HepG2 (cell line): Measurements from ENCODE around the gene ANKLE1. TPM values are rescaled to one million over a fixed set of nuclear protein-coding genes. Genes with fewer than 3 reads are reported as not detected.

Source experiments
- BHLHE40 ChIP-seq: IDR thresholded peaks from 2 replicates; pipeline ENCODE4 v1.6.1; 2011; ENCODE audit warnings: low read length, improper control_type of control experiment
- KDM5B ChIP-seq: sonication (generic); formaldehyde crosslinking; IDR thresholded peaks from 2 replicates; pipeline ENCODE4 v1.4.0; 2020; ENCODE audit warnings: missing genetic modification reagents, mild to moderate bottlenecking, borderline replicate concordance
- PPARG ChIP-seq: conservative IDR thresholded peaks from 2 replicates; pipeline ENCODE4 v1.6.1; 2016; ENCODE audit warnings: missing biosample characterization, missing genetic modification reagents
- RXRB ChIP-seq: IDR thresholded peaks from 2 replicates; pipeline ENCODE4 v1.6.1; 2016; ENCODE audit warnings: borderline replicate concordance, missing genetic modification reagents, missing compliant biosample characterization
- SP5 ChIP-seq: IDR thresholded peaks from 2 replicates; pipeline ENCODE4 v1.6.1; 2016; ENCODE audit warnings: low read depth, borderline replicate concordance
- ZBTB7A ChIP-seq: sonication (generic); formaldehyde crosslinking; IDR thresholded peaks from 2 replicates; pipeline ENCODE4 v1.8.0; 2022; ENCODE audit warnings: mild to moderate bottlenecking, missing genetic modification reagents
- ZFP36 ChIP-seq: fragments of 150-350 bp; IDR thresholded peaks from 2 replicates; pipeline ENCODE4 v1.6.1; 2018; ENCODE audit warnings: borderline replicate concordance, low read length, low read depth; ENCODE audit not compliant: partially characterized antibody
- ZNF292 ChIP-seq: sonication (generic); formaldehyde crosslinking; IDR thresholded peaks from 2 replicates; pipeline ENCODE4 v1.8.1; 2022; ENCODE audit warnings: mild to moderate bottlenecking, low read depth, missing genetic modification reagents, borderline replicate concordance
- ZNF430 ChIP-seq: sonication (generic); formaldehyde crosslinking; IDR thresholded peaks from 2 replicates; pipeline ENCODE4 v1.9.0; 2021; ENCODE audit warnings: mild to moderate bottlenecking, missing genetic modification reagents
- ZNF703 ChIP-seq: sonication (generic); formaldehyde crosslinking; IDR thresholded peaks from 2 replicates; pipeline ENCODE4 v1.5.1; 2020; ENCODE audit warnings: missing genetic modification reagents, mild to moderate bottlenecking, moderate library complexity, borderline replicate concordance
- ZNF713 ChIP-seq: sonication (generic); formaldehyde crosslinking; IDR thresholded peaks from 2 replicates; pipeline ENCODE4 v1.4.0; 2020; ENCODE audit warnings: mild to moderate bottlenecking, missing genetic modification reagents
- ZNF724P ChIP-seq: sonication (generic); formaldehyde crosslinking; IDR thresholded peaks from 2 replicates; pipeline ENCODE4 v1.8.0; 2022; ENCODE audit warnings: missing genetic modification reagents, borderline replicate concordance
- ZNF768 ChIP-seq: sonication (generic); formaldehyde crosslinking; IDR thresholded peaks from 2 replicates; pipeline ENCODE4 v1.4.0; 2020; ENCODE audit warnings: missing genetic modification reagents
- ZNF788 ChIP-seq: sonication (generic); formaldehyde crosslinking; IDR thresholded peaks from 2 replicates; pipeline ENCODE4 v1.5.0; 2020; ENCODE audit warnings: mild to moderate bottlenecking, missing genetic modification reagents, borderline replicate concordance
- polyA plus RNA-seq, 8 experiments: library from polyadenylated mRNA; depleted of rRNA in 3 of 8; stranded (reverse) in 7 of 8; unstranded in 1 of 8; fragments of >200 nt; fragmentation: Illumina TruSeq in 4 of 8; extraction: Trizol in 4 of 8; gene quantifications; 2 replicates each; pipeline versions ENCODE4 v1.2.1 to v1.2.3, GENCODE V29; 2011 to 2016; ENCODE audit warnings: low read depth in 4 of 8, missing spikeins in 1 of 8, mixed read lengths in 1 of 8; ENCODE audit not compliant: insufficient read depth in 1 of 8
- total RNA-seq, 5 experiments: library from RNA; depleted of rRNA; stranded (reverse); fragments of >200 nt; fragmentation: Illumina TruSeq; extraction: Trizol; gene quantifications; 2 replicates each; pipeline ENCODE4 v1.2.3, GENCODE V29; 2016; ENCODE audit warnings: low read depth in 1 of 5
- TF ChIP-seq, protein P1 (sequence below): sonication (generic); formaldehyde crosslinking; IDR thresholded peaks from 2 replicates; pipeline ENCODE4 v1.4.0; 2020; ENCODE audit warnings: missing genetic modification reagents, borderline replicate concordance
- TF ChIP-seq, protein P2 (sequence below): sonication (generic); formaldehyde crosslinking; IDR thresholded peaks from 2 replicates; pipeline ENCODE4 v1.8.1; 2023; ENCODE audit warnings: mild to moderate bottlenecking, missing genetic modification reagents
- TF ChIP-seq, protein P3 (sequence below): sonication (generic); formaldehyde crosslinking; conservative IDR thresholded peaks from 2 replicates; pipeline ENCODE4 v1.4.0; 2020; ENCODE audit warnings: missing genetic modification reagents
- TF ChIP-seq, protein P4 (sequence below): sonication (generic); formaldehyde crosslinking; IDR thresholded peaks from 2 replicates; pipeline ENCODE4 v1.8.0; 2022; ENCODE audit warnings: low read depth, missing genetic modification reagents
- TF ChIP-seq, protein P5 (sequence below): IDR thresholded peaks from 2 replicates; pipeline ENCODE4 v1.4.0; 2020; ENCODE audit warnings: mild to moderate bottlenecking, missing genetic modification reagents

Gene ANKLE1
- total and polyA plus RNA-seq, 2 of the 13 experiments (the other 11 are each of a cell fraction or from before 2014, with no cell fraction given), result 0.69 to 1.5 TPM

DNA sequence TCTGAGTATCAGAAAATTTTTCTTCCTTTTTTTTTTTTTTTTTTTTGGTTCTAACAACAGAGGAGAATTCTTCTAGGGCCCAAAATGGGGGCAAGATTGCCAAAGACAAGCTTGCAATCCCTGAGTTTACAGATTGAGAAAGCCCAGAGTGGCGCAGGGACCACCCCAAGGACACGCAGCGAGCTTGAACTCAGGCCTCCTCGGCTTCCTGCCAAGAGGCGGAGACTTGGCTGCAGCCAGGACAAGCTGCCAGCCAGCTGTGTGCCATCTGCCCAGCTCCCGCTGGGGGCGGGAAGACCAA is 23.5 kb downstream of the ANKLE1 start (continued):
- TF ChIP-seq, protein P1, sequence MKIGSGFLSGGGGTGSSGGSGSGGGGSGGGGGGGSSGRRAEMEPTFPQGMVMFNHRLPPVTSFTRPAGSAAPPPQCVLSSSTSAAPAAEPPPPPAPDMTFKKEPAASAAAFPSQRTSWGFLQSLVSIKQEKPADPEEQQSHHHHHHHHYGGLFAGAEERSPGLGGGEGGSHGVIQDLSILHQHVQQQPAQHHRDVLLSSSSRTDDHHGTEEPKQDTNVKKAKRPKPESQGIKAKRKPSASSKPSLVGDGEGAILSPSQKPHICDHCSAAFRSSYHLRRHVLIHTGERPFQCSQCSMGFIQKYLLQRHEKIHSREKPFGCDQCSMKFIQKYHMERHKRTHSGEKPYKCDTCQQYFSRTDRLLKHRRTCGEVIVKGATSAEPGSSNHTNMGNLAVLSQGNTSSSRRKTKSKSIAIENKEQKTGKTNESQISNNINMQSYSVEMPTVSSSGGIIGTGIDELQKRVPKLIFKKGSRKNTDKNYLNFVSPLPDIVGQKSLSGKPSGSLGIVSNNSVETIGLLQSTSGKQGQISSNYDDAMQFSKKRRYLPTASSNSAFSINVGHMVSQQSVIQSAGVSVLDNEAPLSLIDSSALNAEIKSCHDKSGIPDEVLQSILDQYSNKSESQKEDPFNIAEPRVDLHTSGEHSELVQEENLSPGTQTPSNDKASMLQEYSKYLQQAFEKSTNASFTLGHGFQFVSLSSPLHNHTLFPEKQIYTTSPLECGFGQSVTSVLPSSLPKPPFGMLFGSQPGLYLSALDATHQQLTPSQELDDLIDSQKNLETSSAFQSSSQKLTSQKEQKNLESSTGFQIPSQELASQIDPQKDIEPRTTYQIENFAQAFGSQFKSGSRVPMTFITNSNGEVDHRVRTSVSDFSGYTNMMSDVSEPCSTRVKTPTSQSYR (CRISPR knock-in tag), result peak; percentile 36; the same call in 1 of the 2 replicates
- TF ChIP-seq ZNF713 (CRISPR knock-in tag), result 0 out of 2 replicates have a peak, but pooled peaks have one; percentile 64
- peak; percentile 17; the same call in 1 of the 2 replicates for TF ChIP-seq KDM5B
- TF ChIP-seq ZNF703 (CRISPR knock-in tag), result no peak
- TF ChIP-seq, protein P2, sequence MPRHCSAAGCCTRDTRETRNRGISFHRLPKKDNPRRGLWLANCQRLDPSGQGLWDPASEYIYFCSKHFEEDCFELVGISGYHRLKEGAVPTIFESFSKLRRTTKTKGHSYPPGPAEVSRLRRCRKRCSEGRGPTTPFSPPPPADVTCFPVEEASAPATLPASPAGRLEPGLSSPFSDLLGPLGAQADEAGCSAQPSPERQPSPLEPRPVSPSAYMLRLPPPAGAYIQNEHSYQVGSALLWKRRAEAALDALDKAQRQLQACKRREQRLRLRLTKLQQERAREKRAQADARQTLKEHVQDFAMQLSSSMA (CRISPR knock-in tag), result no peak
- peak; percentile 27; the same call in 1 of the 2 replicates for TF ChIP-seq ZBTB7A (CRISPR knock-in tag)
- peak; percentile 89 for TF ChIP-seq SP5 (CRISPR knock-in tag)
- TF ChIP-seq ZNF430 (CRISPR knock-in tag), result peak; percentile 16; the same call in 1 of the 2 replicates
- TF ChIP-seq ZNF768 (CRISPR knock-in tag), result peak; percentile 99
- peak; percentile 8; the same call in 1 of the 2 replicates for TF ChIP-seq BHLHE40
- TF ChIP-seq ZNF788, result no peak
- TF ChIP-seq PPARG (CRISPR knock-in tag), result peak; percentile 99
- peak; percentile 85 for TF ChIP-seq RXRB
- TF ChIP-seq ZFP36, result peak; percentile 89
- TF ChIP-seq, protein P3, sequence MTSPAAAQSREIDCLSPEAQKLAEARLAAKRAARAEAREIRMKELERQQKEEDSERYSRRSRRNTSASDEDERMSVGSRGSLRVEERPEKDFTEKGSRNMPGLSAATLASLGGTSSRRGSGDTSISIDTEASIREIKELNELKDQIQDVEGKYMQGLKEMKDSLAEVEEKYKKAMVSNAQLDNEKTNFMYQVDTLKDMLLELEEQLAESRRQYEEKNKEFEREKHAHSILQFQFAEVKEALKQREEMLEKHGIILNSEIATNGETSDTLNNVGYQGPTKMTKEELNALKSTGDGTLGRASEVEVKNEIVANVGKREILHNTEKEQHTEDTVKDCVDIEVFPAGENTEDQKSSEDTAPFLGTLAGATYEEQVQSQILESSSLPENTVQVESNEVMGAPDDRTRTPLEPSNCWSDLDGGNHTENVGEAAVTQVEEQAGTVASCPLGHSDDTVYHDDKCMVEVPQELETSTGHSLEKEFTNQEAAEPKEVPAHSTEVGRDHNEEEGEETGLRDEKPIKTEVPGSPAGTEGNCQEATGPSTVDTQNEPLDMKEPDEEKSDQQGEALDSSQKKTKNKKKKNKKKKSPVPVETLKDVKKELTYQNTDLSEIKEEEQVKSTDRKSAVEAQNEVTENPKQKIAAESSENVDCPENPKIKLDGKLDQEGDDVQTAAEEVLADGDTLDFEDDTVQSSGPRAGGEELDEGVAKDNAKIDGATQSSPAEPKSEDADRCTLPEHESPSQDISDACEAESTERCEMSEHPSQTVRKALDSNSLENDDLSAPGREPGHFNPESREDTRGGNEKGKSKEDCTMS (CRISPR knock-in tag), result no peak
- TF ChIP-seq, protein P4, sequence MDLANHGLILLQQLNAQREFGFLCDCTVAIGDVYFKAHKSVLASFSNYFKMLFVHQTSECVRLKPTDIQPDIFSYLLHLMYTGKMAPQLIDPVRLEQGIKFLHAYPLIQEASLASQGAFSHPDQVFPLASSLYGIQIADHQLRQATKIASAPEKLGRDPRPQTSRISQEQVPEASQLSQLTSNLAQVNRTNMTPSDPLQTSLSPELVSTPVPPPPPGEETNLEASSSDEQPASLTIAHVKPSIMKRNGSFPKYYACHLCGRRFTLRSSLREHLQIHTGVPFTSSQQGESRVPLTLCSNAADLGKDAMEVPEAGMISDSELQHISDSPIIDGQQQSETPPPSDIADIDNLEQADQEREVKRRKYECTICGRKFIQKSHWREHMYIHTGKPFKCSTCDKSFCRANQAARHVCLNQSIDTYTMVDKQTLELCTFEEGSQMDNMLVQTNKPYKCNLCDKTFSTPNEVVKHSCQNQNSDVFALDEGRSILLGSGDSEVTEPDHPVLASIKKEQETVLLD (CRISPR knock-in tag), result peak; percentile 18; the same call in 1 of the 2 replicates
- peak; percentile 4; the same call in 1 of the 2 replicates for TF ChIP-seq ZNF292 (CRISPR knock-in tag)
- TF ChIP-seq, protein P5, sequence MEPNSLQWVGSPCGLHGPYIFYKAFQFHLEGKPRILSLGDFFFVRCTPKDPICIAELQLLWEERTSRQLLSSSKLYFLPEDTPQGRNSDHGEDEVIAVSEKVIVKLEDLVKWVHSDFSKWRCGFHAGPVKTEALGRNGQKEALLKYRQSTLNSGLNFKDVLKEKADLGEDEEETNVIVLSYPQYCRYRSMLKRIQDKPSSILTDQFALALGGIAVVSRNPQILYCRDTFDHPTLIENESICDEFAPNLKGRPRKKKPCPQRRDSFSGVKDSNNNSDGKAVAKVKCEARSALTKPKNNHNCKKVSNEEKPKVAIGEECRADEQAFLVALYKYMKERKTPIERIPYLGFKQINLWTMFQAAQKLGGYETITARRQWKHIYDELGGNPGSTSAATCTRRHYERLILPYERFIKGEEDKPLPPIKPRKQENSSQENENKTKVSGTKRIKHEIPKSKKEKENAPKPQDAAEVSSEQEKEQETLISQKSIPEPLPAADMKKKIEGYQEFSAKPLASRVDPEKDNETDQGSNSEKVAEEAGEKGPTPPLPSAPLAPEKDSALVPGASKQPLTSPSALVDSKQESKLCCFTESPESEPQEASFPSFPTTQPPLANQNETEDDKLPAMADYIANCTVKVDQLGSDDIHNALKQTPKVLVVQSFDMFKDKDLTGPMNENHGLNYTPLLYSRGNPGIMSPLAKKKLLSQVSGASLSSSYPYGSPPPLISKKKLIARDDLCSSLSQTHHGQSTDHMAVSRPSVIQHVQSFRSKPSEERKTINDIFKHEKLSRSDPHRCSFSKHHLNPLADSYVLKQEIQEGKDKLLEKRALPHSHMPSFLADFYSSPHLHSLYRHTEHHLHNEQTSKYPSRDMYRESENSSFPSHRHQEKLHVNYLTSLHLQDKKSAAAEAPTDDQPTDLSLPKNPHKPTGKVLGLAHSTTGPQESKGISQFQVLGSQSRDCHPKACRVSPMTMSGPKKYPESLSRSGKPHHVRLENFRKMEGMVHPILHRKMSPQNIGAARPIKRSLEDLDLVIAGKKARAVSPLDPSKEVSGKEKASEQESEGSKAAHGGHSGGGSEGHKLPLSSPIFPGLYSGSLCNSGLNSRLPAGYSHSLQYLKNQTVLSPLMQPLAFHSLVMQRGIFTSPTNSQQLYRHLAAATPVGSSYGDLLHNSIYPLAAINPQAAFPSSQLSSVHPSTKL, result 0 out of 2 replicates have a peak, but pooled peaks have one; percentile 72
- TF ChIP-seq ZNF724P, result no peak
